Neuronal stem cell (in vitro differentiated cells): ENCODE measurements around the gene IDS.
A peak's percentile ranks its signal among the peaks of the same experiment; 100 is the strongest.

Source experiments
- DNase-seq: peaks from one replicate; pipeline ENCODE4 v3.0.0-alpha.2; 2013; ENCODE audit warnings: low spot score
- H2AFZ ChIP-seq: one replicate; pipeline ENCODE4 v1.6.1; 2013; ENCODE audit warnings: mild to moderate bottlenecking, low read length, inconsistent platforms
- H2AK5ac ChIP-seq: 2 replicates; pipeline ENCODE4 v1.6.1; 2013; ENCODE audit warnings: low read depth, mild to moderate bottlenecking, inconsistent platforms, low read length, moderate library complexity, mixed read lengths
- H2BK120ac ChIP-seq: 2 replicates; pipeline ENCODE4 v1.6.1; 2013; ENCODE audit warnings: low read depth, mild to moderate bottlenecking, inconsistent platforms, low read length, moderate library complexity, mixed read lengths
- H2BK12ac ChIP-seq: one replicate; pipeline ENCODE4 v1.6.1; 2013; ENCODE audit warnings: low read length, inconsistent platforms
- H2BK15ac ChIP-seq: 2 replicates; pipeline ENCODE4 v1.6.1; 2013; ENCODE audit warnings: mild to moderate bottlenecking, low read length, inconsistent platforms, mixed read lengths
- H2BK5ac ChIP-seq: one replicate; pipeline ENCODE4 v1.6.1; 2013; ENCODE audit warnings: inconsistent platforms, mild to moderate bottlenecking, low read length, moderate library complexity
- H3K14ac ChIP-seq: one replicate; pipeline ENCODE4 v1.6.1; 2013; ENCODE audit warnings: low read length, inconsistent platforms
- H3K18ac ChIP-seq: 2 replicates; pipeline ENCODE4 v1.6.1; 2013; ENCODE audit warnings: low read length, inconsistent platforms
- H3K23ac ChIP-seq: 2 replicates; pipeline ENCODE4 v1.6.1; 2013; ENCODE audit warnings: low read depth, mild to moderate bottlenecking, mixed read lengths, low read length, inconsistent platforms; ENCODE audit not compliant: poor library complexity
- H3K27ac ChIP-seq: replicated peaks from 3 replicates; pipeline ENCODE4 v1.5.1; 2013; ENCODE audit warnings: low read length, inconsistent platforms
- H3K27me3 ChIP-seq, 3 experiments: 2 replicates each; pipeline ENCODE4 v1.6.1; 2013; ENCODE audit warnings: low read length in 3 of 3, mild to moderate bottlenecking in 2 of 3, inconsistent platforms in 1 of 3, low read depth in 1 of 3, mixed read lengths in 1 of 3, moderate library complexity in 1 of 3; ENCODE audit not compliant: control insufficient read depth in 3 of 3, insufficient read depth in 3 of 3
- H3K36me3 ChIP-seq, 2 donors: replicated peaks in 1 of 2; 2 replicates each; pipeline ENCODE4 v1.6.1; 2013; ENCODE audit warnings: low read length in 2 of 2; ENCODE audit not compliant: control insufficient read depth in 2 of 2, insufficient read depth in 2 of 2
- H3K4ac ChIP-seq: 2 replicates; pipeline ENCODE4 v1.6.1; 2013; ENCODE audit warnings: inconsistent platforms, mild to moderate bottlenecking, low read length, moderate library complexity
- H3K4me1 ChIP-seq, 2 donors: 1 replicate in 1 of 2; 2 replicates in 1 of 2; pipeline ENCODE4 v1.6.1; 2013; ENCODE audit warnings: low read length in 2 of 2, low read depth in 1 of 2; ENCODE audit not compliant: control insufficient read depth in 2 of 2, insufficient read depth in 1 of 2
- H3K4me2 ChIP-seq: one replicate; pipeline ENCODE4 v1.6.1; 2013; ENCODE audit warnings: mild to moderate bottlenecking, low read length, inconsistent platforms; ENCODE audit not compliant: insufficient read depth, poor library complexity, severe bottlenecking
- H3K4me3 ChIP-seq, 2 donors: 2 replicates each; pipeline ENCODE4 v1.5.1; 2013; ENCODE audit warnings: low read length in 2 of 2, mild to moderate bottlenecking in 2 of 2, inconsistent platforms in 1 of 2, moderate library complexity in 1 of 2
- H3K79me1 ChIP-seq: one replicate; pipeline ENCODE4 v1.6.1; 2013; ENCODE audit warnings: low read depth, mild to moderate bottlenecking, inconsistent platforms, low read length, moderate library complexity
- H3K9ac ChIP-seq: one replicate; pipeline ENCODE4 v1.6.1; 2013; ENCODE audit warnings: mild to moderate bottlenecking, low read depth, low read length, inconsistent platforms; ENCODE audit not compliant: poor library complexity
- H3K9me3 ChIP-seq, 2 donors: replicated peaks in 1 of 2; 2 replicates each; pipeline versions ENCODE3 to v1.6.1; 2013; ENCODE audit warnings: low read length in 2 of 2, mild to moderate bottlenecking in 2 of 2, inconsistent platforms in 1 of 2, low read depth in 1 of 2, mixed read lengths in 1 of 2, moderate library complexity in 1 of 2; ENCODE audit not compliant: control insufficient read depth in 2 of 2, insufficient read depth in 1 of 2
- H4K8ac ChIP-seq: one replicate; pipeline ENCODE4 v1.6.1; 2013; ENCODE audit warnings: low read depth, mild to moderate bottlenecking, inconsistent platforms, low read length, moderate library complexity
- H4K91ac ChIP-seq: one replicate; pipeline ENCODE4 v1.6.1; 2013; ENCODE audit warnings: low read length, low read depth, mild to moderate bottlenecking, inconsistent platforms; ENCODE audit not compliant: poor library complexity
- WGBS, 2 donors: extraction: QIAGEN DNeasy Blood & Tissue Kit; methylation state at CpG; one replicate each; pipeline ENCODE4 v1.1.7; 2013; ENCODE audit warnings: missing lambda C conversion rate in 2 of 2, mixed read lengths in 1 of 2; ENCODE audit not compliant: insufficient read length in 2 of 2, insufficient replicate concordance in 1 of 2; ENCODE audit errors: extremely low coverage in 2 of 2; 5-methylcytosine and 5-hydroxymethylcytosine counted together

The IDS gene

DNA sequence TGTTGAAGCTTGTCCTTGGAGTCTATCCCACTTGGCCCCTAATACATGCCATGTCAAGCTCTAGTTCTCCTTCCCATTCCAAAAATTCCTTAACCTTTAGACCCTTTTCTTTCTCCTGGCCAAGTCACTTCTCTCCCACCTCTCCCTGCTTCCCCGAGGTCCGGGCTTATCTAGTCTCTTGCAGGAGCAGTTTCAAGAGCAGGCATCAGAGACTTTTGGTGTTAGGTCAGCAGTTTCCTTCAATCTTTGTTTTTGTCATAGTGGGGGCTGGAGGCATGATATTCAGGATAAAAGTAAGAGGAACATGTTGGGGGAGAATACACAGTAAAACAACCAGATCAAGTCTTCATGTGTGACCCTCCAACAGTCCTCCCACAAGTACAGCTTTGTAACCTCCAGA lies 11.5 kb upstream of the IDS start:
- H3K79me1 ChIP-seq, result no peaks in the 10 kb centered on the region
- H3K18ac ChIP-seq, result no peak overlapping the region
- H2BK15ac ChIP-seq, result no peak overlapping the region
- no peak overlapping the region for H2BK12ac ChIP-seq
- H3K27me3 ChIP-seq, result peaks cover 0 to 3% (median 0%) of the 10 kb centered on the region in 3 experiments
- no peak overlapping the region for H3K23ac ChIP-seq
- no peak overlapping the region for H4K8ac ChIP-seq
- no peak overlapping the region for H3K4me3 ChIP-seq
- no peak overlapping the region for H3K4me2 ChIP-seq
- WGBS, 2 donors, result no CpG with 5 or more reads among the region's 2 CpGs
- no peak overlapping the region for H3K14ac ChIP-seq
- H3K27ac ChIP-seq, result no peak overlapping the region
- H3K4ac ChIP-seq, result no peak overlapping the region
- no peak overlapping the region for H2BK5ac ChIP-seq
- no peaks in the 10 kb centered on the region for H3K36me3 ChIP-seq
- no peak overlapping the region for H2BK120ac ChIP-seq
- no peak for DNase-seq
- no peak overlapping the region for H4K91ac ChIP-seq
- H3K9me3 ChIP-seq, result no peaks in the 10 kb centered on the region
- no peak overlapping the region for H3K9ac ChIP-seq
- peaks cover 0 to 2% of the 10 kb centered on the region in 2 donors for H3K4me1 ChIP-seq
- no peak overlapping the region for H2AFZ ChIP-seq
- H2AK5ac ChIP-seq, result no peak overlapping the region

DNA sequence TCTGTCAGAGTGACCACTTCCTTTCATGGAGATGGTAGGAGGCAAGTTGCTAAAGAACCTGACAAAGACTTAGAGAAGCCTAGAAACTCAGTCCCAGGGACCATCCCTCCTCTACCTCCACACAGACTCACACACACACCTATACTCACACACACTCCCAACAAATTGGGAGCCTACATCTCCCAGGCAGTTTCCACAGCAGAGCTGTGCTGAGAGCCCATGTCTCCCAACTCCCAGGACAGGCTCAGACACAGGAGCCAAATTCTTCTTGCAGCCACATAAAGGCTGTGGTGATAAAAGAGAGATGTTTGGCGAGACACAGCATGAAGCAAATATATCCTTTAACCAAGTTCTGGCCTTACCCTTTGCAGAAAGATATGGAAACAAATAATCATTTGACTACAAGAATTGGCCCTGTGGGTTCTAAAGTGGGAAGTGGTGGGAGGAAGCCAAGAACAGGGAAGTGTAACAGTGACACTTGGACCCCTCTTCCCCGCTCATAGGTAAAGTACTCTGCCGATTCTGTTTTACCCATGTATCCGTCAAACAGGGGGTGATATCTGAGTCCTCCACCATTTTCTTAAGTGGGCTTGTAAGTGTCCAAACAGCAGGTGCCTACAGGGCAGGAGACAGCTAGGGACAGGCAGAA lies 11.0 kb upstream of the IDS start:
- peaks cover 0 to 2% of the 10 kb centered on the region in 2 donors for H3K4me1 ChIP-seq
- no peak overlapping the region for H2BK5ac ChIP-seq
- no peak overlapping the region for H3K18ac ChIP-seq
- H3K23ac ChIP-seq, result no peak overlapping the region
- no peak overlapping the region for H3K14ac ChIP-seq
- no peaks in the 10 kb centered on the region for H3K36me3 ChIP-seq
- no peak overlapping the region for H3K4me2 ChIP-seq
- no peaks in the 10 kb centered on the region for H3K9me3 ChIP-seq
- no peak overlapping the region for H4K91ac ChIP-seq
- H2AK5ac ChIP-seq, result no peak overlapping the region
- H4K8ac ChIP-seq, result no peak overlapping the region
- H3K4me3 ChIP-seq, result no peak overlapping the region
- peaks cover 0 to 3% (median 0%) of the 10 kb centered on the region in 3 experiments for H3K27me3 ChIP-seq
- WGBS, 2 donors, result no CpG with 5 or more reads among the region's 4 CpGs
- H3K79me1 ChIP-seq, result no peaks in the 10 kb centered on the region
- no peak overlapping the region for H3K9ac ChIP-seq
- H2AFZ ChIP-seq, result no peak overlapping the region
- H3K27ac ChIP-seq, result no peak overlapping the region
- H2BK120ac ChIP-seq, result no peak overlapping the region
- no peak for DNase-seq
- H2BK12ac ChIP-seq, result no peak overlapping the region
- no peak overlapping the region for H3K4ac ChIP-seq
- H2BK15ac ChIP-seq, result no peak overlapping the region

DNA sequence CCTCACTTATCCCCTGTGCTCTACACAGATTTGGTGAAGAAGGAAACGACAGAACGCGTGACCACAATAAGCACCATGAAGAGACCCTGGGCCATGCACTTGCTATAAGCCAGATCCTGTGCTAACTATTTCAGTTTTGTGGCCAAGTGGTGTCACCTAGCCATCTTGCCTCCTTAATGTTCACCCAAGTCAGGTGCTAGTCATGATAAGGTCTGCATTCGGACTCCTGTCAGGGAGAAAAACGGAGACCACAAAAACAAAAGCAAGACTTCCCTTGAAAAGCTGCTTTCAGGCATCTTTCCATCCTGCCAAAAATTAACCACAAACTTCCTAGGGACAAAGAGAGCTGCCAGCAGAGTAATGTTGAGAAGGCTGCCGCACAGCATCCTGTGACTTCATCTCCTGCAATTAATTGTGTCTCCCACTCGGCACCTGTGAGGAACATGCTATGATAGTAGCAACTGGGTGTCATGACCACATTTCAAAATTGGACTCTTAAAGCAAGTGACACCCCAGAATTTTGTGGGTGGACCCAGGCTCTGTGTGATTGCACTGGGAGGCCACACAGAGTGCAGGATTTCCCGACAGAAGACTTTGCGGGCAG lies 8.8 kb upstream of the IDS start:
- Histone ChIP-seq H3K4ac (no peak overlapping the region), H4K8ac (no peak overlapping the region), H2AFZ (no peak overlapping the region), H3K14ac (no peak overlapping the region), H2BK12ac (no peak overlapping the region), H3K23ac (no peak overlapping the region), H3K18ac (no peak overlapping the region), H2BK15ac (no peak overlapping the region), H3K4me2 (no peak overlapping the region), H3K9me3 (no peaks in the 10 kb centered on the region), H3K9ac (no peak overlapping the region), H4K91ac (no peak overlapping the region), H3K27me3 (peaks cover 0 to 8% (median 0%) of the 10 kb centered on the region in 3 experiments), H3K27ac (no peak overlapping the region), H3K4me3 (no peak overlapping the region), H3K79me1 (no peaks in the 10 kb centered on the region), H2BK5ac (no peak overlapping the region), H2AK5ac (no peak overlapping the region), H3K36me3 (no peaks in the 10 kb centered on the region), H2BK120ac (no peak overlapping the region), H3K4me1 (peaks cover 0 to 2% of the 10 kb centered on the region in 2 donors)
- no CpG with 5 or more reads among the region's 9 CpGs for WGBS, 2 donors
- no peak for DNase-seq

DNA sequence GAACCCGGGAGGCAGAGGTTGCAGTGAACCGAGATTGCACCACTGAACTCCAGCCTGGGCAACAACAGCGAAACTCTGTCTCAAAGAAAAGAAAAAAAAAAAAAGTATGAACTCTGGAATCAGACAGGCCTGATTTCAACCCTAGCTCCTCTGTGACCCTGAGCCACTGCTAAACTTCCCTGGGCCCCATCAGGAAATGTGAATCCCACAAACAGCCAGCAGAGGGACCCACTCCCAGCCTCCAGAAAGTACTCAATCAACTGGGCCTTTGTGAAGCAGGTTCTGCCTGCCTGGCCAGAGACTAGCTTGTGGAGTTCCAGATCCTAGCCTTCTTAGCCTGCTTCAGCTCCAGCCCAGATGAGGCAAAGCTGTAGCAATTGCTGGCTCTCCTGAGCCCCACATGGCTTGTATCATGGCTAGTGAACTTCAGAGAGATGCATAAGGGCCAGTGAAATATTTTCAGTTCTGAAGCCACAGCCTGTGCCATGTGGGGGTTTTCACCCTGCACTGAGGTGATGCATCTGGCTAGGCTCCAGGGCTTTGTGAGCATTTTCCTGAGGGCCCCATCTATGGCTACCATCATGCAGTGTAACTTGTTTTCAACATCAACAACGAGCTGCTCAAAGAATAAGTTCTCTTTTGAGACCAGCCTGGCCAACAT lies 7.2 kb upstream of the IDS start:
- H3K18ac ChIP-seq, result no peak overlapping the region
- no peak overlapping the region for H3K4me3 ChIP-seq
- H2BK120ac ChIP-seq, result no peak overlapping the region
- no CpG with 5 or more reads among the region's 4 CpGs for WGBS, 2 donors
- peak overlapping the region; percentile 55 for H2AFZ ChIP-seq
- H3K9me3 ChIP-seq, result no peaks in the 10 kb centered on the region
- no peak overlapping the region for H3K4me2 ChIP-seq
- H3K23ac ChIP-seq, result no peak overlapping the region
- DNase-seq, result peak; percentile 27
- no peak overlapping the region for H3K9ac ChIP-seq
- H3K4ac ChIP-seq, result no peak overlapping the region
- no peaks in the 10 kb centered on the region for H3K36me3 ChIP-seq
- no peak overlapping the region for H3K27ac ChIP-seq
- H3K4me1 ChIP-seq, result peaks cover 0 to 2% of the 10 kb centered on the region in 2 donors
- H4K91ac ChIP-seq, result no peak overlapping the region
- no peak overlapping the region for H2AK5ac ChIP-seq
- H4K8ac ChIP-seq, result no peak overlapping the region
- no peak overlapping the region for H3K14ac ChIP-seq
- peaks cover 0 to 8% (median 0%) of the 10 kb centered on the region in 3 experiments for H3K27me3 ChIP-seq
- no peak overlapping the region for H2BK5ac ChIP-seq
- no peak overlapping the region for H2BK12ac ChIP-seq
- H2BK15ac ChIP-seq, result no peak overlapping the region
- H3K79me1 ChIP-seq, result no peaks in the 10 kb centered on the region
